AG04450 (cell line): Measurements from ENCODE around the gene ABLIM3. TPM values are rescaled to one million over a fixed set of nuclear protein-coding genes. Genes with fewer than 3 reads are reported as not detected.

Experiments used
- CTCF ChIA-PET: fragments of 300-600, 350-600 bp; formaldehyde crosslinking; extraction: SDS; loops from one replicate; lab custom pipeline; 2022; ENCODE audit warnings: antibody characterized with exemption, inconsistent platforms; lab: Charles Lee
- POLR2A ChIA-PET: fragments of 350-600 bp; formaldehyde crosslinking; extraction: SDS; loops from one replicate; lab custom pipeline; 2021; ENCODE audit warnings: antibody characterized with exemption, inconsistent platforms; lab: Yijun Ruan, JAX
- DNase-seq: peaks from one replicate; pipeline ENCODE4 v3.0.0-alpha.2; 2011; ENCODE audit warnings: low read depth, low spot score
- H3K27ac ChIP-seq: one replicate; pipeline ENCODE4 v1.5.1; 2012; ENCODE audit warnings: low read depth, low read length, control low read depth
- H3K27me3 ChIP-seq: one replicate; pipeline ENCODE4 v1.6.0; 2012; ENCODE audit warnings: low read length; ENCODE audit not compliant: control insufficient read depth, insufficient read depth
- H3K4me3 ChIP-seq: 2 replicates; pipeline ENCODE4 v1.5.1; 2011; ENCODE audit warnings: mild to moderate bottlenecking, low read depth, low read length, control low read depth
- H3K9me3 ChIP-seq: 2 replicates; pipeline ENCODE4 v1.5.1; 2012; ENCODE audit warnings: low read length; ENCODE audit not compliant: control insufficient read depth, insufficient read depth
- polyA plus RNA-seq: library from polyadenylated mRNA; depleted of rRNA; stranded (reverse); fragments of >200 nt; gene quantifications from 2 replicates; pipeline ENCODE4 v1.2.3, GENCODE V29; 2011
- TF ChIP-seq, protein P1 (sequence below): IDR thresholded peaks from 2 replicates; pipeline ENCODE4 v1.5.1; 2011; ENCODE audit warnings: low read depth, low read length, control low read depth, inconsistent platforms

Gene ABLIM3
- polyA plus RNA-seq, 1 experiment = 52.6 TPM

DNA sequence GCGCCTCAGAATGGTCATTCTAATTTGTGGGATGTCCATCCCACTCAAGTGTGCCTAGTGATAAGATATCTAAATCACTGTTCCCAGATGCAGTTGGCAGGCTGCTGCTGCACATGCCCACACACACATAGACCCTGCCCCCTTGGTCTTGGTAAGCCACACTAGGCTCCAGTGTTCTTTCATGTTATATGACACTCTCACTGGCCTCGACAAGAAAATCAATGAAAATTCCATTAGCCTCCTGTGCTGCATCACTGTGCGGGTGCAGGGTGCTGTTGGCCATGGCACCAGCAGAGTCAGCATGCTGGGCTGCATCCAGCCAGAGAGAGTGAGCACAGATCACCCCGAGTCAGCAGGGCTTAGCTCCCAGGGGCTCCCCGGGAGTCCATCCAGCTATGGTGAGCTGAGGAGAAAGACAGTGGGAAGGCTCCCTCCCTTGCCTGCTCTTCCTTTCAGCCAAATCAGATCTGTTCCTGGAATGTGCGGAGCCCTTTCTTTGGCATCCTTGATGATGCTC lies 59.9 kb downstream of the ABLIM3 start:
- TF ChIP-seq, protein P1, sequence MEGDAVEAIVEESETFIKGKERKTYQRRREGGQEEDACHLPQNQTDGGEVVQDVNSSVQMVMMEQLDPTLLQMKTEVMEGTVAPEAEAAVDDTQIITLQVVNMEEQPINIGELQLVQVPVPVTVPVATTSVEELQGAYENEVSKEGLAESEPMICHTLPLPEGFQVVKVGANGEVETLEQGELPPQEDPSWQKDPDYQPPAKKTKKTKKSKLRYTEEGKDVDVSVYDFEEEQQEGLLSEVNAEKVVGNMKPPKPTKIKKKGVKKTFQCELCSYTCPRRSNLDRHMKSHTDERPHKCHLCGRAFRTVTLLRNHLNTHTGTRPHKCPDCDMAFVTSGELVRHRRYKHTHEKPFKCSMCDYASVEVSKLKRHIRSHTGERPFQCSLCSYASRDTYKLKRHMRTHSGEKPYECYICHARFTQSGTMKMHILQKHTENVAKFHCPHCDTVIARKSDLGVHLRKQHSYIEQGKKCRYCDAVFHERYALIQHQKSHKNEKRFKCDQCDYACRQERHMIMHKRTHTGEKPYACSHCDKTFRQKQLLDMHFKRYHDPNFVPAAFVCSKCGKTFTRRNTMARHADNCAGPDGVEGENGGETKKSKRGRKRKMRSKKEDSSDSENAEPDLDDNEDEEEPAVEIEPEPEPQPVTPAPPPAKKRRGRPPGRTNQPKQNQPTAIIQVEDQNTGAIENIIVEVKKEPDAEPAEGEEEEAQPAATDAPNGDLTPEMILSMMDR = no peak
- no peak overlapping the region for H3K4me3 ChIP-seq
- no peaks in the 10 kb centered on the region for H3K27me3 ChIP-seq
- POLR2A ChIA-PET = no interaction called here
- CTCF ChIA-PET = interaction anchor here (1.3 kb wide), 1 partner anchor 60 kb away, joined by 5 read pairs; the partner anchor contains the start of gene ABLIM3
- H3K9me3 ChIP-seq = no peaks in the 10 kb centered on the region
- no peak for DNase-seq
- no peak overlapping the region for H3K27ac ChIP-seq

DNA sequence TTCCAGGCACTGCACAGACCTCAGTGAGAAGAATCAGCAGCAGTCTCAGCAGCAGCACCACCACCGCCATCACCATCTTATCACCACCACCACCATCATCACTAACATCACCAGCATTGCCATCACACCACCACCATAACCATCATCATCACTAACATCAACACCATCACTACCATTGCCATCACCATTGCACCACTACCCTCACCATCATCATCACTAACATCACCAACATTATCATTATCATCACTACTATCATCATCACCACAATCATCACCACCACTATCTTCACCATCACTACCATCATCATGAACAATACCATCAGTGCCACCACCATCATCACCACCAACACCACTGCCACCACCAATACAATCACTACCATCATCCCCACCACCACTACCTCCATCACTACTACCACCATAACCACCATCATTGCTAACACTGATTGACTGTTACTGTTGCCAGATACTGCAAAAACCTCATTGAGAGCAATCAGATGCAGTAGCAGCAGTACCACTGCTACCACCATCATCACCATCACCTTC lies 61.7 kb downstream of the ABLIM3 start:
- POLR2A ChIA-PET = no interaction called here
- H3K4me3 ChIP-seq = no peak overlapping the region
- TF ChIP-seq, protein P1 = no peak
- CTCF ChIA-PET = no interaction called here
- H3K9me3 ChIP-seq = no peaks in the 10 kb centered on the region
- no peak for DNase-seq
- no peak overlapping the region for H3K27ac ChIP-seq
- no peaks in the 10 kb centered on the region for H3K27me3 ChIP-seq

DNA sequence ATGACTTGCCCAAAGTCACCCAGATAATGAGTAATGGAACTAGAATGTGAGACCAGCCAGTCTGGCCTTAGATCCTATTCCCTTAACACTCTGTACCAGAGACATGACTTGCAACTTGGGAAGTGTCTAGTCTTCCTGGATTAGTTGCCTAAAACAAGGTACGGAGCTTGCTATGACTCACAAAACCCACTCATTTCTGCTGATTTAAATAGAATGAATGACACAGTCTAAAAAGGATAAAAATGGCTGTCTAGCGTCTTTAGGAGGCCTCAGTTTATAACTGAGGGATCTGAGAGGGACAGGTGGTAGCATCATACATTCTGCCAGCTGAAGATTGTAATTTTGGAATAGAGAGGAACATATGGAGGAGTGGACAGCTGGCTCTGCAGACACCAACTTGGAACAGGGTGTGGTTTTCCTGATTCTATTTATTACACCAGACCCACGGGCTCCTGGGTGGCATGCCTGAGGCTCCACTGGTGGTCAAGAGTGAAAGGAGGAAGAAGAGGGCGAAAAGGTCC lies 62.7 kb downstream of the ABLIM3 start:
- ChIA-PET POLR2A (no interaction called here), CTCF (interaction anchor here (1.0 to 1.2 kb wide), 2 partner anchors 63 to 73 kb away, joined by 3 to 4 read pairs; no protein-coding TSS in a partner anchor)
- H3K27ac ChIP-seq = peak overlapping the region; percentile 13
- no peak for DNase-seq
- no peak overlapping the region for H3K4me3 ChIP-seq
- no peaks in the 10 kb centered on the region for H3K9me3 ChIP-seq
- H3K27me3 ChIP-seq = no peaks in the 10 kb centered on the region
- TF ChIP-seq, protein P1 = no peak

DNA sequence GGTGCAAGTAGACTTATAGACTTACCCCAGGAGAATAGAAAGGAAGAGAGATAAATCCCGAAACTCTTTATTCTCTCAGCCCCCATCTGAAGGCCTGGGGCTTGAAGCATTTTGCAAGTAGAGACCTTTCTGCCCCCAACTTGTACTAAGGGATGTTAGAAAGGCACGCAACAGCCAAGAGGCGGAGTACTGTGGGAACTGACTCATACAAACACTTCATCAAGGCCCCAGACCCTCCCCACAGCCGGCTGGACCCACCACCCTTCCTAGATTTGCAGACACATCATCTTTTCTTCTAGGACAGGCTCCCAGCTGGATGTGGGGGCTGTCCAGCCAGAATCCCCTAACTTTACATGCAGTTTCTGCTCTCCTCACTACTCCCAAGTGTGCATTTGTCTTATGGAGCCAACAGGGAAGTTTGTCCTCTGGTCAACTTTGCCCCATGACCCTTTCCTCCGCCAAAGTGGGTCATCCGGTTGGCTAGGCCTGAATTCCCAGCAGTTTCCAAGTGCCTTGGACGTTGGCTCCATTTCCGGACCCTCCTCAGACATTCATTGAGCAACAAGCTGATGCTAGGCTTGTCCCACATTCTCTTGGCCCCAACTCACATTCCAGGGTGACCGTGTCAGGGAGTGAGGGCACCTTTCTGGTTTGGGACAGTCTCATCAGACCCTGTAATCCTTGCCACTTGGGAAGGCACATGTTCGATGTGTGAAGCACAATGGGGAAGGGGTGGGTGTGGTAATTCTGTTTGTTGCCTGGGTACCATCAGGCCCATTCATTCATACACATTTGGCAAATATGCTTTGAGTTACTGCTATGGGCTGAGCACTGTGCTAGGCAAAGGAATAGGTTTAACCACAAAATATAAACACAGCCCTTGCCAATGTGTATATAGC lies 64.6 kb downstream of the ABLIM3 start:
- ChIA-PET CTCF (interaction anchor here (0.6 to 1.1 kb wide), 2 partner anchors 10 to 53 kb away, joined by 3 to 4 read pairs; no protein-coding TSS in a partner anchor), POLR2A (interaction anchor here (1.5 kb wide), 1 partner anchor 42 kb away, joined by 4 read pairs; no protein-coding TSS in a partner anchor)
- peak overlapping the region; percentile 95 for H3K27ac ChIP-seq
- no peak overlapping the region for H3K4me3 ChIP-seq
- no peaks in the 10 kb centered on the region for H3K9me3 ChIP-seq
- TF ChIP-seq, protein P1 = no peak
- peak; percentile 72 for DNase-seq
- H3K27me3 ChIP-seq = no peaks in the 10 kb centered on the region
